Uterus (tissue), 4 donors: Measurements from ENCODE around the gene ARMC8. TPM values are rescaled to one million over a fixed set of nuclear protein-coding genes. Genes with fewer than 3 reads are reported as not detected.

Source experiments
- DNase-seq, 2 donors: peaks; one replicate each; pipeline ENCODE4 v3.0.0-alpha.2; 2019 to 2020
- H3K27ac ChIP-seq, 2 donors: fragments of 200-600 bp; sonication (generic); 1 replicate in 1 of 2; 2 replicates in 1 of 2; pipeline ENCODE4 v1.5.1; 2016 to 2018
- H3K27me3 ChIP-seq, 2 donors: fragments of 200-600 bp; sonication (generic); one replicate each; pipeline ENCODE4 v1.5.1; 2018 to 2019; ENCODE audit warnings: control low read depth in 1 of 2
- H3K36me3 ChIP-seq, 2 donors: fragments of 200-600 bp; sonication (generic); one replicate each; pipeline ENCODE4 v1.5.1; 2019; ENCODE audit warnings: control low read depth in 1 of 2
- H3K4me1 ChIP-seq, 2 donors: fragments of 200-600 bp; sonication (generic); one replicate each; pipeline ENCODE4 v1.5.1; 2018 to 2019; ENCODE audit warnings: control low read depth in 1 of 2
- H3K4me3 ChIP-seq, 2 donors: fragments of 200-600 bp; sonication (generic); 1 replicate in 1 of 2; 2 replicates in 1 of 2; pipeline ENCODE4 v1.5.1; 2018 to 2019; ENCODE audit warnings: mild to moderate bottlenecking in 1 of 2
- H3K9me3 ChIP-seq, 2 donors: fragments of 200-600 bp; sonication (generic); one replicate each; pipeline ENCODE4 v1.5.1; 2019; ENCODE audit warnings: control low read depth in 1 of 2
- POLR2A ChIP-seq, 2 donors: fragments of 450-650 bp; IDR thresholded peaks; one replicate each; pipeline ENCODE4 v1.6.1; 2016; ENCODE audit warnings: antibody characterized with exemption in 2 of 2, mild to moderate bottlenecking in 1 of 2, moderate library complexity in 1 of 2
- intact Hi-C: fragments of 100-400 bp; cut with DNase I; formaldehyde crosslinking; loops from one replicate; pipeline ENCODE4 v1.15.1; 2023; ENCODE audit warnings: low total_unique reads
- total RNA-seq, 4 donors: library from RNA; depleted of rRNA in 3 of 4; stranded (reverse); fragments of >200 nt in 3 of 4; gene quantifications; one replicate each; pipeline versions ENCODE4 v1.1.0 to v1.2.4, GENCODE V29; 2014 to 2023
- TF ChIP-seq, protein P1 (sequence below), 4 experiments: fragments of 200-600 bp in 2 of 4; fragments of 450-650 bp in 2 of 4; sonication (generic) in 2 of 4; IDR thresholded peaks; one replicate each; pipeline ENCODE4 v1.5.1; 2016 to 2019; ENCODE audit warnings: antibody characterized with exemption in 4 of 4, mild to moderate bottlenecking in 2 of 4, moderate library complexity in 1 of 4
- donor health status: DM: yes; HTN: yes; CAD: no.

The ARMC8 gene
- total RNA-seq, 4 donors from 2014 or later, result 38.7 to 85.1 (median 64.6) TPM

DNA sequence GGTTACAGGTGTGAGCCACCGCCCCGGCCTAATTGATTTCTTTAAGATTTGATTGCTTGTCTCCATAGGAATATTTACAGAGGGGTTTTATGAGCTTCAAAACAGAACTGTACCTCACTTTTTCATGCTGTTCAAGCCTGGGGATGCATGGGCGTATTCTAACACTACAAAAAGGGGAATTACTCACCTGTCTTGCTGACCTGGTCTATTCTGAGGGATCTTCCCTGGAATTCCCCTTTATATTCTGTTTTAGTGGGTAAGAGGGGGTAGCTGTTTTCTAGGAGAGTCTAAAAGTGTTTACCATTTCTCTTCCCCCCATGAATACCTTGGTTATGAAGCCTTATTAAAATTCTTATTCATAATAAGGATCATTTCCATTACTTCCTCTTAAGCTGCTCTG is 94.5 kb downstream of the ARMC8 start:
- H3K36me3 ChIP-seq, result no peaks in the 10 kb centered on the region
- intact Hi-C loops, result no loop called here

DNA sequence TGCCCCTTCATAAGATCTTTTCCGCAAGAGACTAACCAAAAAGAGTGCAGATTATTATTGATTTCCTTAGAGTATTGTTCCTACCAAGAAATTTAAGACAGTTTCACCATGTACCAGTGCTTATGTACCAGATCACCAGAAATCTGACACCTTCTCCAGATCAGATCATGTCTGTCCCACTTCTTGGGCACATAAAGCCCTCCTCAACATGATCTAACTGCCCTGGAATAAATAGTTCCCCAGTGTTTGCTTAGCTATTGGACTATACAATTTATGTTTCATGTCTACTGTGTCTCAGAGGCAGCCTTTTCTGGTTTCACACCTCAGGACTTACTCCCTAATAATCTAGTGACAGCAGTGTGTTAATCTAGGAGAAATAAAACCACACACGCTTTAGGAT is 95.7 kb downstream of the ARMC8 start:
- no peak overlapping the region for H3K27ac ChIP-seq
- no peak for TF ChIP-seq POLR2A (IDR thresholded peaks at IDR 0.05)
- TF ChIP-seq, protein P1, sequence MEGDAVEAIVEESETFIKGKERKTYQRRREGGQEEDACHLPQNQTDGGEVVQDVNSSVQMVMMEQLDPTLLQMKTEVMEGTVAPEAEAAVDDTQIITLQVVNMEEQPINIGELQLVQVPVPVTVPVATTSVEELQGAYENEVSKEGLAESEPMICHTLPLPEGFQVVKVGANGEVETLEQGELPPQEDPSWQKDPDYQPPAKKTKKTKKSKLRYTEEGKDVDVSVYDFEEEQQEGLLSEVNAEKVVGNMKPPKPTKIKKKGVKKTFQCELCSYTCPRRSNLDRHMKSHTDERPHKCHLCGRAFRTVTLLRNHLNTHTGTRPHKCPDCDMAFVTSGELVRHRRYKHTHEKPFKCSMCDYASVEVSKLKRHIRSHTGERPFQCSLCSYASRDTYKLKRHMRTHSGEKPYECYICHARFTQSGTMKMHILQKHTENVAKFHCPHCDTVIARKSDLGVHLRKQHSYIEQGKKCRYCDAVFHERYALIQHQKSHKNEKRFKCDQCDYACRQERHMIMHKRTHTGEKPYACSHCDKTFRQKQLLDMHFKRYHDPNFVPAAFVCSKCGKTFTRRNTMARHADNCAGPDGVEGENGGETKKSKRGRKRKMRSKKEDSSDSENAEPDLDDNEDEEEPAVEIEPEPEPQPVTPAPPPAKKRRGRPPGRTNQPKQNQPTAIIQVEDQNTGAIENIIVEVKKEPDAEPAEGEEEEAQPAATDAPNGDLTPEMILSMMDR (IDR thresholded peaks at IDR 0.05), result no peak
- DNase-seq, result no peak
- no peaks in the 10 kb centered on the region for H3K36me3 ChIP-seq
- H3K4me3 ChIP-seq, result no peak overlapping the region
- no peaks in the 10 kb centered on the region for H3K9me3 ChIP-seq
- H3K27me3 ChIP-seq, result no peaks in the 10 kb centered on the region
- intact Hi-C loops, result no loop called here
- no peaks in the 10 kb centered on the region for H3K4me1 ChIP-seq

More for the DNA sequence above, 94.5 kb downstream of the ARMC8 start:
- Histone ChIP-seq H3K27me3 (no peaks in the 10 kb centered on the region), H3K9me3 (no peaks in the 10 kb centered on the region), H3K27ac (no peak overlapping the region), H3K4me1 (no peaks in the 10 kb centered on the region), H3K4me3 (no peak overlapping the region)
- DNase-seq, result no peak
- TF ChIP-seq POLR2A (IDR thresholded peaks at IDR 0.05), result no peak
- TF ChIP-seq, protein P1 (IDR thresholded peaks at IDR 0.05), result no peak

DNA sequence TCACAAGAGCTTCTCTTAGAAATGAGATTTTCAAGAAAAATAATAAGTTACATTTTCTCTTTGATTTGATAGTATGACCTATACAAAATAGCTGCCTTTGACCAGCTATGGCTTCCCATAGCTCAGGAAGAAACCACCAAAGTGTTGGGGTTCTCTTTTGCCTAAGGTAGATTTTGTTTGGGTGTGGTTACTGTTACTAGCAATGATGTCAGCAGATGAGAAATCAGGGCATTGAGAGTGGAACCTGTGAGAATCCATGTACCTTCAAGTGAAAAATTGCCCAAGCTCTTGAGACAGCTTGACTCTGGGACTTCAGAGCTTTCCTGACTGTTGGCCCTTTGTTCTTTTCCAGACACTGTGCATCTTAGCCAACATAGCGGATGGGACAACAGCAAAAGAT is 97.0 kb downstream of the ARMC8 start:
- no peak for TF ChIP-seq POLR2A (IDR thresholded peaks at IDR 0.05)
- no peaks in the 10 kb centered on the region for H3K36me3 ChIP-seq
- no peaks in the 10 kb centered on the region for H3K4me1 ChIP-seq
- H3K27me3 ChIP-seq, result no peaks in the 10 kb centered on the region
- no peak overlapping the region for H3K4me3 ChIP-seq
- H3K9me3 ChIP-seq, result no peaks in the 10 kb centered on the region
- no peak overlapping the region for H3K27ac ChIP-seq
- no peak for DNase-seq
- intact Hi-C loops, result no loop called here

DNA sequence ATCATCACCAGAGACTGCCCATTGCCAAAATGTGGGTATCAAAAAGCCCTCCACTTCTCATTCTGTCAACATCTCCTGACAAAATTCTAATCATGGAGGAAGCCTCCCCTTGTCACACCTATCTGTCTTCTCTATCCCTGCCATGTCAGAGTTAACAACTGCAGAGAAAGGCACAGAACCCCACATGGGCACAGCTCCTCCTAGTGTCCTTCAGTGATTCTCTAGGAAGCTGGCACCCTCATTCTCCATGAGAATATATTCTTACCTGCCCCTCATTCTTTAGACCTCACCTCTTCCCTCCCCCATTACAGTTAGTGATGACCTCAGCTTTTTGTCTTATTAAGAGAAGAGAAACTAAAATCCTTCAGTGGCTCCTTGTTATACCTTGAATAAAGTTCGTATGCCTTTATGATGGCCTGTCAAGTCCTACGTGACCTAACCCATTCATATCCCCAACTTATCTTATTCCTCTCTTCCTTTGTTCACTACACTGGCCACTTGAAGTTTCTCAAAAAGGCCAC is 97.9 kb downstream of the ARMC8 start:
- no peak overlapping the region for H3K4me3 ChIP-seq
- no peak for DNase-seq
- no peak for TF ChIP-seq POLR2A (IDR thresholded peaks at IDR 0.05)
- TF ChIP-seq, protein P1 (IDR thresholded peaks at IDR 0.05), result no peak
- H3K9me3 ChIP-seq, result no peaks in the 10 kb centered on the region
- H3K36me3 ChIP-seq, result no peaks in the 10 kb centered on the region
- H3K27me3 ChIP-seq, result no peaks in the 10 kb centered on the region
- no peak overlapping the region for H3K27ac ChIP-seq
- intact Hi-C loops, result no loop called here
- no peaks in the 10 kb centered on the region for H3K4me1 ChIP-seq

DNA sequence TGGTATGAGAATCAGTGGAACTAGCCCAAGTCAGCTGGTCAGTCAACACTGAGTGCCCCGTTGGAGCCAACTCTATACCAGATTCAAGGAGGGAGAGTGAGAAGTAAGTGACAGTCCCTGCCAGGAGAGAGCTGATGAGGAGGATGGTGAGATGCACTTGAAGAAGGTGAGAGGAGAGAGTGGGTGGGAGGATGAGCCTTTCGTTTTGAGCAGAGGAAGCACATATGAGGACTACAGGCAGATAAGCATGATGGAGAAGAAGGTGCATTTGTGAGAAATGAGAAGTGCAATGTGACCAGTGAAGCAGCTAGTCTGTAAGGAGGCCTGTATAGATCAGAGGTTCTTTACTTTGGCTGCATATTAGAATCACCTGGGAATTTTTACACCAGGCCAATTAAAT is 102.2 kb downstream of the ARMC8 start:
- no peak overlapping the region for H3K4me3 ChIP-seq
- H3K27ac ChIP-seq, result no peak overlapping the region
- H3K4me1 ChIP-seq, result no peaks in the 10 kb centered on the region
- DNase-seq, result no peak
- no peaks in the 10 kb centered on the region for H3K9me3 ChIP-seq
- TF ChIP-seq POLR2A (IDR thresholded peaks at IDR 0.05), result no peak
- TF ChIP-seq, protein P1 (IDR thresholded peaks at IDR 0.05), result no peak
- no peaks in the 10 kb centered on the region for H3K36me3 ChIP-seq
- intact Hi-C loops, result no loop called here
- H3K27me3 ChIP-seq, result no peaks in the 10 kb centered on the region

DNA sequence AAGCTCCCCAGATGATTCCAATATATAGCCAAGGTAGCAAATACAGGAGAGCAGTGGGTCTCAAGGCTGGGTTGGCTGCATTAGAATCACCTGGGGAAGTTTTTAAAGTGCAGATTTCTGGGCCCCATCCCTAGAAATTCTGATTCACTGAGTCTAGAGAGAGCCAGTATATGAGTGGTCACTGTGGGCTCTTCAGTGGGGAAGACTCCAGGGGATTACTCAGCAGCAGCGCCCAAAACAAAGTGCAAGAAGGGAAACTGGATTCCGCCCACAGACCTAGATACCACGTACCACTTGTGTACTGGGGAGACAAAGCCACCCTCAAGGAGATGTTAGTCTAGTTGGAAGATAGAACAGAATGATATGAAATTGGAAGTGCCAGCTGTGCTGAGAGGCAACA is 102.6 kb downstream of the ARMC8 start:
- intact Hi-C loops, result no loop called here
- no peaks in the 10 kb centered on the region for H3K9me3 ChIP-seq
- no peak overlapping the region for H3K27ac ChIP-seq
- no peaks in the 10 kb centered on the region for H3K4me1 ChIP-seq
- H3K4me3 ChIP-seq, result no peak overlapping the region
- no peak for TF ChIP-seq POLR2A (IDR thresholded peaks at IDR 0.05)
- TF ChIP-seq, protein P1 (IDR thresholded peaks at IDR 0.05), result no peak
- H3K27me3 ChIP-seq, result no peaks in the 10 kb centered on the region
- DNase-seq, result no peak
- H3K36me3 ChIP-seq, result no peaks in the 10 kb centered on the region
